SK-N-MC (cell line): ENCODE results near the gene TSBP1.

ENCODE experiments used
- EZH2 ChIP-seq: fragments of 200-600 bp; sonication (generic); IDR thresholded peaks from one replicate; pipeline ENCODE4 v1.6.1; 2017; ENCODE audit warnings: antibody characterized with exemption
- POLR2AphosphoS5 ChIP-seq: IDR thresholded peaks from 2 replicates; pipeline ENCODE4 v1.6.1; 2012; ENCODE audit warnings: mild to moderate bottlenecking, low read depth, low read length, borderline replicate concordance

DNA sequence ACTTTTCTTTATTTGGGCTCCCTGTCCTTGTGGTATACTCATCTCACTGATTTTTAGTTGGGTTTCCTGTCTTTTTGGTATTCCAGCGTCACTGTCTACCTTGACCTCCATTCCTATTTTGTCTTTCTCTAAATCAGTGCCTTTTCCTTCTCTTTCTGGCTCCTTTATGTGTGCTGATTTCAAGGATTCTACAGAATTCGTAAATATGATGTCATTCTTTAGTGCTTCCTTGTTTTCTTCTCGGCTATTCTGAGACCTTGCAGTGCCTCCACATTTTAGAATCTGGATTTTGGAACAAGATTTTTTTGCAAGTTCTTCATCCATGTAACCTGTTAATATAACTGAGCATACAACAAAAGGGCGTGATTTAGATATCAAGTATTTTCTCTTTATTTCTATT, 78.0 kb downstream of the TSBP1 start:
- TF ChIP-seq POLR2AphosphoS5 (no peak), EZH2 (no peak)
